ENCODE measurements around the gene PPP1R27. TPM values are rescaled to one million over a fixed set of nuclear protein-coding genes. Genes with fewer than 3 reads are reported as not detected.
A peak's percentile ranks its signal among the peaks of the same experiment; 100 is the strongest.

The PPP1R27 gene
- polyA plus RNA-seq, 2 of the 4 experiments (the other 2 are of a cell fraction): 0.09 TPM; not detected in 1

DNA sequence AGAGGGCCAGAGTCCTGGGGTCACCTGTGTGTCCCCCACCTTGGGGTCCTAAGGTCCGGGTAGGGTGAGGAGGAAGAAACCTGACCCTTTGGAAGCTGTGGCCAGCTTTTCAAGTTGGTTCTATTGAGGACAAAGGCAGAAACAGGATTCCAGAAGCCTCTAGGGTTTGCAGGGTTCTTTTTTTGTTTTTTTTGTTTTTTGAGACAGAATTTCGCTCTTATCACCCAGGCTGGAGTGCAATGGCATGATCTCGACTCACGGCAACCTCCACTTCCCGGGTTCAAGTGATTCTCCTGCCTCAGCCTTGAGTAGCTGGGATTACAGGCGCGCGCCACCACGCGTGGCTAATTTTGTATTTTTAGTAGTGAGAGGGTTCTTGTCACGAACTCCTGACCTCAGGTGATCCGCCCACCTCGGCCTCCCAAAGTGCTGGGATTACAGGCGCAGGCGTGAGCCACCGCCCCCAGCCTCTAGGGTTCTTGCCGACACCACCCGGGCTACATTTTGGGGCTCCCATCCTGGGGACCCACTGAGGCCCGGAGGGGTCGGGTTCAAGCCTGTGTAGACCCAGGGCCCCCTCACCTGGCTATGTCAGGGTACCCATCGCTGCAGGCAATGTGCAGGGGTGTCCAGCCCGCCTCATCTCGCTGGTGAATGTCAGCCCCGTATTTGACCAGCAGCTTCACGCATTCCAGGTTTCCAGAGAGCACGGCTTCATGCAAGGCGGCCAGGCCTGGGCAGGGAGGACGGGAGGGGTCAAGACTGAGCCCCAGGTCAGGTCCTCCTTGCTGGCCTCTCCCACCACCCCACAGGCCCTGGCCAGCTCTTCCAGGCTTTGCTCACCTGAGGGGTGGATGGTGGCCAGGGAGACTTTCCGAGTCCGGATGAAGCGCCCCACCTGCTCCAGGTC is 674 bp downstream of the PPP1R27 start:
- Histone ChIP-seq H3K4me3 (peak overlapping the region; percentile 94), H3K27ac (peak overlapping the region; percentile 93 to 99), H3K4me2 (peak overlapping the region; percentile 96), H3K9me3 (no peaks in the 10 kb centered on the region), H3K4me1 (peaks cover 21% of the 10 kb centered on the region; the same call in 2 of the 3 replicates)
- ATAC-seq (no peak), DNase-seq (ENCODE audit: low read depth in 1 of 2, low spot score in 1 of 2) (no peak), FAIRE-seq (no peak)
- TF ChIP-seq RFX5 (IDR thresholded peaks at IDR 0.05) (no peak), RARB (CRISPR knock-in tag; IDR thresholded peaks at IDR 0.05) (0 out of 2 replicates have a peak, but pooled peaks have one; percentile 6)
- 88% methylated on average over 26 of the region's 31 CpGs for WGBS (ENCODE audit: missing lambda C conversion rate)
- CTCF ChIA-PET: interaction anchor here (0.8 to 1.6 kb wide), 7 partner anchors 9 to 120 kb away, joined by 3 to 8 read pairs (median 3); no protein-coding TSS in a partner anchor
- POLR2A ChIA-PET: interaction anchor here (0.6 to 1.7 kb wide), 9 partner anchors 11 to 169 kb away, joined by 3 to 11 read pairs (median 4); partner anchors contain the start of gene P4HB

DNA sequence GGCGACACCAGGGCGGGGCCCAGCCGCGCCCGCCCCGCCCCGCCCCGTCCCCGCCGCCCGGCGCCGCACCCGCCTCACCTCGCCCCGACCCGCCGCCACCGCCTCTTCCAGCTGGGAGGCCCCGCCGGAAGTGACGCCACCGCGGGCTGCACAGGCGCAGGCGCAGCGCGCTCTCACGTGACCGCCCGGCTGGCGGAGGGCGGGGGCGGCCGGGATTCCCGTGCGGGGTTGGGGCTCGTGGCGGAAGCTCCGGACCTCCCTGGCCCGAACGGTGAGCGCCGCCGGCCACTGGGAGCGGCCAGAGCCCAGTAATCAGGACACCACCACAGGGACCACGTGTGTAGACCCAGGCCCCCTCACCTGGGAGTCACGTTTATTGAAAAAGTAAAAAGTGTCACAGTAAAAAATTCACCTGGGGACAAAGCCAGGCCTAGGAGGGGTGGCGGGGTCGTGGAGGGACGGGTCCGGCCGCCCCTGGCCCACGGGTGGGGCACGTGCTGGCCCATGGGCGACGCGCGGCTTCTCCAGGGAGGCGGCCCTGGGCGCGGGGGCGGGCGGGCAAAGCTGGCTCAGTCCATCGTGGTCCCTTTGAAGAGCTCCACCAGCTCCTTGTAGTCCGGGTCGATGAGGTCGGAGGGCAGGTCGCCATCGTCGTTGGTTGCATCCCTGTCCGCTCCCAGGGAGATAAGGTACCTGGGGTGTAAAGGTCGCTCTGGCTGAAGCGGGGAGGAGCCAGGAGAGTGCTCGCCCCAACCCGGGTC is 1.5 kb downstream of the PPP1R27 start, which contains the start of gene MCRIP1:
Gene MCRIP1 (minus strand): TSS at position 132 of the 761 bp plus-strand sequence. CDS start 8,785 bp downstream, outside the sequence.
- Histone ChIP-seq H3K4me3 (peak within 1 kb of the TSS; percentile 94), H3K27ac (peak within 1 kb of the TSS; percentile 93 to 99), H3K4me2 (peak within 1 kb of the TSS; percentile 99), H3K9me3 (no peaks in the 10 kb centered on the region), H3K4me1 (peaks cover 21% of the 10 kb centered on the region; the same call in 2 of the 3 replicates)
- FAIRE-seq: no peak
- peak; percentile 96 to 97 for DNase-seq (ENCODE audit: low read depth in 1 of 2, low spot score in 1 of 2)
- WGBS (ENCODE audit: missing lambda C conversion rate): 8% methylated on average over 37 of the region's 76 CpGs
- ChIA-PET CTCF (interaction anchor here (0.6 to 1.6 kb wide), 7 partner anchors 13 to 656 kb away, joined by 3 to 8 read pairs (median 3); no protein-coding TSS in a partner anchor), POLR2A (interaction anchor here (0.6 to 1.7 kb wide), 20 partner anchors 9 to 150 kb away, joined by 3 to 12 read pairs (median 3); partner anchors contain the start of genes ARL16, HGS, MRPL12 and P4HB)
- peak; percentile 81 to 84 for ATAC-seq
- TF ChIP-seq, protein P1, sequence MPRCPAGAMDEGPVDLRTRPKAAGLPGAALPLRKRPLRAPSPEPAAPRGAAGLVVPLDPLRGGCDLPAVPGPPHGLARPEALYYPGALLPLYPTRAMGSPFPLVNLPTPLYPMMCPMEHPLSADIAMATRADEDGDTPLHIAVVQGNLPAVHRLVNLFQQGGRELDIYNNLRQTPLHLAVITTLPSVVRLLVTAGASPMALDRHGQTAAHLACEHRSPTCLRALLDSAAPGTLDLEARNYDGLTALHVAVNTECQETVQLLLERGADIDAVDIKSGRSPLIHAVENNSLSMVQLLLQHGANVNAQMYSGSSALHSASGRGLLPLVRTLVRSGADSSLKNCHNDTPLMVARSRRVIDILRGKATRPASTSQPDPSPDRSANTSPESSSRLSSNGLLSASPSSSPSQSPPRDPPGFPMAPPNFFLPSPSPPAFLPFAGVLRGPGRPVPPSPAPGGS (IDR thresholded peaks at IDR 0.05): peak; percentile 83
- TF ChIP-seq HEYL (CRISPR knock-in tag; IDR thresholded peaks at IDR 0.05): peak; percentile 81; the same call in 1 of the 2 replicates
- TF ChIP-seq JUN (IDR thresholded peaks at IDR 0.05): peak; percentile 83 to 92; a peak in 4 of 5 replicates
- peak; percentile 93; the same call in 1 of the 2 replicates for TF ChIP-seq MAZ (IDR thresholded peaks at IDR 0.05; ENCODE audit: borderline replicate concordance, low read depth, low read length)
- TF ChIP-seq ZSCAN20 (CRISPR knock-in tag; IDR thresholded peaks at IDR 0.05): 0 out of 2 replicates have a peak, but pooled peaks have one; percentile 29
- TF ChIP-seq, protein P2, sequence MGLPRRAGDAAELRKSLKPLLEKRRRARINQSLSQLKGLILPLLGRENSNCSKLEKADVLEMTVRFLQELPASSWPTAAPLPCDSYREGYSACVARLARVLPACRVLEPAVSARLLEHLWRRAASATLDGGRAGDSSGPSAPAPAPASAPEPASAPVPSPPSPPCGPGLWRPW (IDR thresholded peaks at IDR 0.05): no peak
- TF ChIP-seq, protein P3, sequence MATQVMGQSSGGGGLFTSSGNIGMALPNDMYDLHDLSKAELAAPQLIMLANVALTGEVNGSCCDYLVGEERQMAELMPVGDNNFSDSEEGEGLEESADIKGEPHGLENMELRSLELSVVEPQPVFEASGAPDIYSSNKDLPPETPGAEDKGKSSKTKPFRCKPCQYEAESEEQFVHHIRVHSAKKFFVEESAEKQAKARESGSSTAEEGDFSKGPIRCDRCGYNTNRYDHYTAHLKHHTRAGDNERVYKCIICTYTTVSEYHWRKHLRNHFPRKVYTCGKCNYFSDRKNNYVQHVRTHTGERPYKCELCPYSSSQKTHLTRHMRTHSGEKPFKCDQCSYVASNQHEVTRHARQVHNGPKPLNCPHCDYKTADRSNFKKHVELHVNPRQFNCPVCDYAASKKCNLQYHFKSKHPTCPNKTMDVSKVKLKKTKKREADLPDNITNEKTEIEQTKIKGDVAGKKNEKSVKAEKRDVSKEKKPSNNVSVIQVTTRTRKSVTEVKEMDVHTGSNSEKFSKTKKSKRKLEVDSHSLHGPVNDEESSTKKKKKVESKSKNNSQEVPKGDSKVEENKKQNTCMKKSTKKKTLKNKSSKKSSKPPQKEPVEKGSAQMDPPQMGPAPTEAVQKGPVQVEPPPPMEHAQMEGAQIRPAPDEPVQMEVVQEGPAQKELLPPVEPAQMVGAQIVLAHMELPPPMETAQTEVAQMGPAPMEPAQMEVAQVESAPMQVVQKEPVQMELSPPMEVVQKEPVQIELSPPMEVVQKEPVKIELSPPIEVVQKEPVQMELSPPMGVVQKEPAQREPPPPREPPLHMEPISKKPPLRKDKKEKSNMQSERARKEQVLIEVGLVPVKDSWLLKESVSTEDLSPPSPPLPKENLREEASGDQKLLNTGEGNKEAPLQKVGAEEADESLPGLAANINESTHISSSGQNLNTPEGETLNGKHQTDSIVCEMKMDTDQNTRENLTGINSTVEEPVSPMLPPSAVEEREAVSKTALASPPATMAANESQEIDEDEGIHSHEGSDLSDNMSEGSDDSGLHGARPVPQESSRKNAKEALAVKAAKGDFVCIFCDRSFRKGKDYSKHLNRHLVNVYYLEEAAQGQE (IDR thresholded peaks at IDR 0.05): peak; percentile 46
- TF ChIP-seq BHLHE40 (IDR thresholded peaks at IDR 0.05; ENCODE audit: low read depth, low read length): peak; percentile 97
- TF ChIP-seq KDM5A (IDR thresholded peaks at IDR 0.05): no peak
- no peak for TF ChIP-seq RCOR1 (IDR thresholded peaks at IDR 0.05; ENCODE audit: low read depth, low read length)
- TF ChIP-seq CEBPB (IDR thresholded peaks at IDR 0.05): no peak
- peak; percentile 29; the same call in 1 of the 2 replicates for TF ChIP-seq NPAS2 (CRISPR knock-in tag; IDR thresholded peaks at IDR 0.05; ENCODE audit: borderline replicate concordance)
- no peak for TF ChIP-seq ESRRA (IDR thresholded peaks at IDR 0.05; ENCODE audit: borderline replicate concordance, low read length)
- TF ChIP-seq, protein P4, sequence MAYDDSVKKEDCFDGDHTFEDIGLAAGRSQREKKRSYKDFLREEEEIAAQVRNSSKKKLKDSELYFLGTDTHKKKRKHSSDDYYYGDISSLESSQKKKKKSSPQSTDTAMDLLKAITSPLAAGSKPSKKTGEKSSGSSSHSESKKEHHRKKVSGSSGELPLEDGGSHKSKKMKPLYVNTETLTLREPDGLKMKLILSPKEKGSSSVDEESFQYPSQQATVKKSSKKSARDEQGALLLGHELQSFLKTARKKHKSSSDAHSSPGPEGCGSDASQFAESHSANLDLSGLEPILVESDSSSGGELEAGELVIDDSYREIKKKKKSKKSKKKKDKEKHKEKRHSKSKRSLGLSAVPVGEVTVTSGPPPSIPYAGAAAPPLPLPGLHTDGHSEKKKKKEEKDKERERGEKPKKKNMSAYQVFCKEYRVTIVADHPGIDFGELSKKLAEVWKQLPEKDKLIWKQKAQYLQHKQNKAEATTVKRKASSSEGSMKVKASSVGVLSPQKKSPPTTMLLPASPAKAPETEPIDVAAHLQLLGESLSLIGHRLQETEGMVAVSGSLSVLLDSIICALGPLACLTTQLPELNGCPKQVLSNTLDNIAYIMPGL (CRISPR knock-in tag; IDR thresholded peaks at IDR 0.05; ENCODE audit: borderline replicate concordance): peak; percentile 66; the same call in 1 of the 2 replicates
- TF ChIP-seq HOXB13 (CRISPR knock-in tag; IDR thresholded peaks at IDR 0.05; ENCODE audit: low read depth): peak; percentile 90
- TF ChIP-seq, protein P5, sequence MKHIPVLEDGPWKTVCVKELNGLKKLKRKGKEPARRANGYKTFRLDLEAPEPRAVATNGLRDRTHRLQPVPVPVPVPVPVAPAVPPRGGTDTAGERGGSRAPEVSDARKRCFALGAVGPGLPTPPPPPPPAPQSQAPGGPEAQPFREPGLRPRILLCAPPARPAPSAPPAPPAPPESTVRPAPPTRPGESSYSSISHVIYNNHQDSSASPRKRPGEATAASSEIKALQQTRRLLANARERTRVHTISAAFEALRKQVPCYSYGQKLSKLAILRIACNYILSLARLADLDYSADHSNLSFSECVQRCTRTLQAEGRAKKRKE (CRISPR knock-in tag; IDR thresholded peaks at IDR 0.05; ENCODE audit: low read depth): peak; percentile 93
- TF ChIP-seq CBX8 (IDR thresholded peaks at IDR 0.05): no peak
- TF ChIP-seq RARB (CRISPR knock-in tag; IDR thresholded peaks at IDR 0.05): 0 out of 2 replicates have a peak, but pooled peaks have one; percentile 16
- TF ChIP-seq FOSL2 (IDR thresholded peaks at IDR 0.05): no peak
- TF ChIP-seq FOSL2 (CRISPR knock-in tag; IDR thresholded peaks at IDR 0.05): no peak; the same call in 1 of the 2 replicates
- no peak for TF ChIP-seq RFX5 (IDR thresholded peaks at IDR 0.05)
- TF ChIP-seq POLR2A (IDR thresholded peaks at IDR 0.05; ENCODE audit: low read length): peak; percentile 88
- TF ChIP-seq NR3C1 (IDR thresholded peaks at IDR 0.05): no peak
- no peak for TF ChIP-seq JUNB (IDR thresholded peaks at IDR 0.05)
- TF ChIP-seq CHD4 (IDR thresholded peaks at IDR 0.05; ENCODE audit: borderline replicate concordance): no peak

Data from A549 (cell line).